HuH-7.5 (cell line): ENCODE measurements around the gene TRIM63.
"Not testable (repeated sequence)": the region's sequence is repeated elsewhere in the genome, so short reads cannot be mapped to it uniquely, and the experiment has no call there.

ENCODE experiments used
- DNase-seq: peaks from one replicate; pipeline ENCODE4 v3.0.0; 2011; ENCODE audit warnings: low spot score

TRIM63 gene

DNA sequence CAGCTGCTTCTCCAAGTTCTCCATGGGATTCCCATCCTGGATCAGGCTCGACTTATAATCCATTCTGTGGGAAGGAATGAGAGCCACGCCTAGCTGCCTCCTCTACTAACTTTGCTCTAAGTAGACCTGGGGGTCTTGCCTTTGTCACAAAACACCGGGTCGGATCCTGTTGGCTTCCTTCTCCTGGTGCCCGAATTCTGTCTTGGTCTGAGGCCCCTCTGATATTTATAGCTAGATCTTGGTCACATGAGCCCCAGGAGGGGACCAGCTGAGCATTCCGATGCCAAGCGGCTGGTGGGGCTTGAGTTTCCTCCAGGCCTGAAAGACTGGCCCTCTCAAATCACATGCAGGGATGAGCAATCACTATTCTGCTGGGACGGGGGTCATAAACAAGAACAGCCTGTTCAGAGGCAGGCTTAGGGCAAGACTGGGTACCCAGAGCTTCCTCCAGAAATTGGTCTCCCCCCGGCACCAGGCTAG, at the start of gene TRIM63:
Gene TRIM63 (minus strand): TSS at position 199 of the 480 bp plus-strand sequence. CDS start 136 bp downstream, at position 63.
- no peak for DNase-seq

DNA sequence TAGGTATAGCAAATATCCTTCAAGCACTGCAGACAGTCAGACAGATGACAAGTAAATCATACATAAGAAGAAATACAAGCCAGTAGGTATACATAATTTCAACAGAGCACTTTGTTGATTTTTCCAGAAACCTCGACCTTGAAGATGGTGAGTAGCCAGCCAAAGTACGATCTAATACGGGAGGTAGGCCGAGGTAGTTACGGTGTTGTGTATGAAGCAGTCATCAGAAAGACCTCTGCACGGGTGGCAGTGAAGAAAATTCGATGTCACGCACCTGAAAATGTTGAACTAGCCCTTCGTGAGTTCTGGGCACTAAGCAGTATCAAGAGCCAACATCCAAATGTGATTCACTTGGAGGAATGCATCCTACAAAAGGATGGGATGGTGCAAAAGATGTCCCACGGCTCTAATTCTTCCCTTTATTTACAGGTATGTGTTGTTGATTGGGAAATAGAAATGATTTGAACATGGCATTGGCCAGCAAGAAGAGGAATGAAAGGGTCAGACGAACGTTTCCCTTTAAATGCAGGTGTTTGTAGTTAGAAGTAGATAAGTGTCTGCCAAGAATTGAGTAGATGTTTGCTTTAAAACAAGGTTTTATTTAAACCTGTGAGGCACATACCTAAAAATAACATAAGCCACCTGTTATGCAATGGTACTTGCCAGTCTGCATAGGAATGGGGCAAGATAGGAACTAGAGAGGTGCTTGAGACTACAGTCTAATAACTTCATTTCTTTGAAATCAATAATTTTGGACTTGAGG, 46.9 kb upstream of the TRIM63 start:
- no peak for DNase-seq

GRCh38 chr1:26112407-26112775, 45.0 kb upstream of the TRIM63 start:
- DNase-seq: peak; percentile 33

- DNase-seq: peak; percentile 79
Observed at GRCh38 chr1:26111530-26112406, 44.3 kb upstream of the TRIM63 start, which contains the start of gene PDIK1L. TSS of gene PDIK1L (plus strand) at chr1:26111824. CDS start at chr1:26114309, 2,485 bp downstream.

GRCh38 chr1:26110731-26111529, 43.5 kb upstream of the TRIM63 start:
- peak; percentile 83 for DNase-seq

DNA sequence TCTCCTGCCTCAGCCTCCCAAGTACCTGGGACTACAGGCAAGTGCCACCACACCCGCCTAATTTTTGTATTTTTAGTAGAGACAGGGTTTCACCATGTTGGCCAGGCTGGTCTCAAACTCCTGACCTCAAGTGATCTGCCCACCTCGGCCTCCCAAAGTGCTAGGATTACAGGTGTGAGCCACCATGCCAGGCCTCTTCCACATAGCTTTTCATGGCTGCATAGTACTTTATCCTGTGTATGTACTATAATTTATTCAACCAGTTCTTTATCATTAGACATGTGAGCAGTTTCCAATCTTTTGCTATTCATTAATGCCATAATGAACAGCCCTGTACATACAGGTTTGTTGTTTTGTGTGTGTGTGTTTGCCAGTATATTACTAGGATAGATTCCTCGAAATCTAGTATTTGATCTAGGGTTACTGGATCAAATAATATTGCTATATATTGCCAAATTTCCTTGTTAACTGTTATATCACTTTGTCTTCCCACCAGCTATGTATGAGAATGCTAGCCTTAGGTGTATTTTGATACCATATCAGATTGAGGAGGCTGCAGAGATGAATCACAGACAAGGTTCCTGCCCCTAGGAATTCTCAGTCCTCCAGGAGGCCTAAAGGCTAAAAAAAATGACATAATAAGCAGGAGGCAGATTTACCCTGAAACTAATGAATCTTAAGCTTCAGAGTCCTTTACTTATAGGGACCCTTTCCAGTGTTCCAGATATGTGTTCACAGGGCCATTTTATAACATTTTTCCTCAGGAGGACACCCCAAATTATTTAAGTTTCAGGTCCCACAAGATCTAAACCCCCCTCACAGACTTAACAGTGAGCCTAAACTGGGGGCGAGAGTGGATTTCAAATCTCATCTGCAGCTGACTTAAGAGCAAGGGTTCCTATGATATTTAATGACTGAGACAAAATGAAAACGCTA, 42.1 kb upstream of the TRIM63 start:
- DNase-seq: no peak

GRCh38 chr1:26105226-26105548, 37.8 kb upstream of the TRIM63 start:
- not testable (repeated sequence) for DNase-seq

DNA sequence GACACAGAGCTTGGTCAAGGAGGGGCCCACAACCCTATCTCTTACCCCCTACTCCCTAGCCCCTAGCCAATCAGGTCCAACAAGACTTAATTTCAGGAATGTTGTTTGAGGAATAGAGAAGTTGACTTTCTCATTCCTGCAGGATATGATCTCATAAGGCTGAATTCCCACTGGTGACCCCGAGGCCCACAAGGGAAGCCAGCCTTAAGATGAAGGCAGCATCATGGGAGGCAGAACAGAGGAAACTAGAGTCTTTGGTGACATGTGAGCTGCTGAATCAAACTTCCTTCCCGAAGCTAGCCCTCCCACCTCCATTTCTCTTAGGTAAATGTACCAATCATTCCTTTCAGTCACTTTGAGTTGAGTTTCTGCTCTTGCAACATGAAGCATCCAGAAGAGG, 35.1 kb upstream of the TRIM63 start:
- no peak for DNase-seq

- DNase-seq: no peak
Observed at GRCh38 chr1:26102119-26102518, 34.7 kb upstream of the TRIM63 start.

GRCh38 chr1:26100204-26100603, 32.8 kb upstream of the TRIM63 start:
- not testable (repeated sequence) for DNase-seq

DNA sequence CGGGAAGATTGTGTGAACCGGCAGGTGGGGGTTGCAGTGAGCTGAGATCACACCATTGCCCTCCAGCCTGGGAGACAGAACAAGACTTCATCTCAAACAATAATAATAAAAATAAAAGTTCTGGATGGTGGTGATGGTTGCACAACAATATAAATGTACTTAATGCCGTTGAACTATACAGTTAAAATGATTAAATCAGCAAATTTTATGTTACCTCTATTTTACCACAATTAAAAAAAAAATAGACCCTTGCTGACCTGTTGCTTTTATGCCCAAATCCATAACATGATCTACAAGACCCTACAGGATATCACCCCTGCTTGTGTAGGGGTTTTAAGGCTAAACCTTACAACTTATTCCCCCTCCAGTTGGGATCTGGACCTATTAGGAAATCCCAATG, 32.4 kb upstream of the TRIM63 start:
- DNase-seq: no peak

GRCh38 chr1:26098602-26099001, 31.2 kb upstream of the TRIM63 start:
- no peak for DNase-seq

DNA sequence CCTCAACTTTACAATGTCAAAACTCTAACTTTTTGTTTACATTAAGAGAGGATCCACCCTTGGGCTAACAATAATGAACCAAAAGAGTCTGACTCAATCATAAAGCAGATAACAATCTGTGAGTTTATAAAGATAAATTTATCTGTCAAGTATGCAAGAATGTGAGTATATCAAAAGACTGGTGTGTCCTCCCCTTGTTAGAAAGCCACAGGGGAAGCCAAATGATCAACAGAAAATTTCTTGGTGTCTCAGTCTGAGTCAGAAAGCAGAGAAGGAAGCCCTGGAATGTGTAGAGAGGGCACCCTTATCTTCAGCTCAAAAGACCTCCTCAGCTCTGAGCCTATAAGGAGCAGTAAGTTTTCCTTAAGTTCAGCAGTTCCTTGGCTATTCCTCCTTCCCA, 30.3 kb upstream of the TRIM63 start:
- DNase-seq: no peak

DNA sequence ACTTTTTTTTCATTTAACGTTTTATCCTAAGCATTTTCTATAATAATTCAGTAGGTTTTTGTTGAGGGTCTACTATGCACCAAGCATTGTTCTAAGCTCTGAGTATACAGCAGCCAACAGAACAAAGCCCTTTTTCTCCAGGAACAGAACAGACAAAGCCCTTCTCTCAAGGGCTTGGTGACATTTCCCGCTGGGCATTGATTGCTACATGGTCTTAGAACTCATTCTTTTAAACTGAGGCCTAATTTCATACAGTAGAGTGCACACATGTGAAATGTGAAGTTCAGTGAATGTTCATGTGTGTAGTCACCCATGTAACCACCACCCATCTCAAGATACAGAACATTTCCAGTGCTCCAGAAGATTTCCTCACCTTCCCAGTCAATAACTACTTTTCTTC, 29.0 kb upstream of the TRIM63 start:
- no peak for DNase-seq

- DNase-seq: no peak
Observed at GRCh38 chr1:26094677-26095383, 27.4 kb upstream of the TRIM63 start.

- DNase-seq: no peak
Observed at GRCh38 chr1:26094076-26094669, 26.7 kb upstream of the TRIM63 start.

DNA sequence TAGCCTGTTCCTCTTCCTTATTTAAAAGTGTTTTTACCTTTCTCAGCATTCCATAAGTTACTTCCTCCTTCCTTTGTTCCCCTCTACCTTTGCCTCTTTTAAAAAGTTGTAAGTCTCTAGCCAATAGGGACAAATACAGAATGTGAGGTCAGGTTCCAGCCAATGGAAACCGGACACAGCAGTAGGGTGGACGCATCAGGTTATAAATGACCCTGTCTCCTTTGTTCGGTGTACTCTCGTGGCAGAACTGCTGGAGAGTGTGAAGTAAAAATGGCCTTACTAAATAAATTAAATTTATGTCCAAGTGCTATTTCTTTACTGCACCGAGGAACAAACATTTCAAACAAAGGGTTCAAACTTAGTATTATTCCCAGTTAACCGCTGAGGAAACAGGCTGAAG, 26.1 kb upstream of the TRIM63 start:
- DNase-seq: not testable (repeated sequence)

GRCh38 chr1:26092422-26092821, 25.0 kb upstream of the TRIM63 start:
- no peak for DNase-seq

GRCh38 chr1:26090893-26091292, 23.5 kb upstream of the TRIM63 start:
- DNase-seq: no peak

DNA sequence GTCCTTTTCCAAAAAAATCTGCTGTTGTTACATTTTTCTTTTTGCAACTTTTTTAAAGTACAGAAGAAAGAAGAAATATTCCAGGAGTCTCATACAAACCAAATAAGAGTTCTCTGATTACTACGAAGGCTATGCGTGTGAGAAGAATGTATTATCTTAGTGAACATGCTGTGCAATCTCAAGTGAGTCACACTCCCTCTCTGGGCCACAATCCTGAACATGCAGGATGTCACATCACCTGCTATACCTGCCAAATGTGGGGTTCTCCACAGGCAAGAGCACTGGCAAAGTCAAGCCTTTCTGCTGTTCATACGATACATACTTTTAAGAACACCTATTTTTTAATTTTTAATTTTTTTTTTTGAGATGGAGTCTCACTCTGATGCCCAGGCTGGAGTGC, 21.7 kb upstream of the TRIM63 start:
- DNase-seq: no peak
